Measurements from ENCODE around the gene FAM131B.

Gene FAM131B

DNA sequence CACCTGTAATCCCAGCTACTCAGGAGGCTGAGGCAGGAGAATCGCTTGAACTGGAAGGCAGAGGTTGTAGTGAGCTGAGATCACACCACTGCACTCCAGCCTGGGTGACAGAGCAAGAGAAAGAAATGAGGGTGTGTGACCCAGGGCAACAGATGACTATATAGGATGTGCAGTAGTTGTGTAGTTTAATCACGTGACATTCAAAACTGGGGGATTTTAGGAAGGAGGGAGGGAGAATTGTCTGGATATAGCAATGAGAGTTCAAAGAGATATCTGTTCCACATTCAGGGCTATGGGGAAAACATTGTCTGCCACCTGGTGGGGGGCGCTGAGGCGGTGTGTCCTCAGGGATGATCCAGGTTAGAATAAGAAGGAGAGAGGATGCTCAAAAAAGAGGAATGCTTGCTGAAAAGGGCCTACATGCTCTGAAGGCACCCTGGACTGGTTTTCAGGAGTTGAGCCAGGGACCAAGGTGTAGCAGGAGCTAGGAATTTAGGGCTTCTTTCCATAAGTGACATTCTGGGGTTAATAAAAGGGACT is 10.8 kb upstream of the FAM131B start:
- ChIA-PET POLR2A (no interaction called here), CTCF (interaction anchor here (1.2 kb wide), 1 partner anchor 133 kb away, joined by 6 read pairs; no protein-coding TSS in a partner anchor)
- no peak for DNase-seq (ENCODE audit: low read depth, low spot score)
- TF ChIP-seq, protein P1, sequence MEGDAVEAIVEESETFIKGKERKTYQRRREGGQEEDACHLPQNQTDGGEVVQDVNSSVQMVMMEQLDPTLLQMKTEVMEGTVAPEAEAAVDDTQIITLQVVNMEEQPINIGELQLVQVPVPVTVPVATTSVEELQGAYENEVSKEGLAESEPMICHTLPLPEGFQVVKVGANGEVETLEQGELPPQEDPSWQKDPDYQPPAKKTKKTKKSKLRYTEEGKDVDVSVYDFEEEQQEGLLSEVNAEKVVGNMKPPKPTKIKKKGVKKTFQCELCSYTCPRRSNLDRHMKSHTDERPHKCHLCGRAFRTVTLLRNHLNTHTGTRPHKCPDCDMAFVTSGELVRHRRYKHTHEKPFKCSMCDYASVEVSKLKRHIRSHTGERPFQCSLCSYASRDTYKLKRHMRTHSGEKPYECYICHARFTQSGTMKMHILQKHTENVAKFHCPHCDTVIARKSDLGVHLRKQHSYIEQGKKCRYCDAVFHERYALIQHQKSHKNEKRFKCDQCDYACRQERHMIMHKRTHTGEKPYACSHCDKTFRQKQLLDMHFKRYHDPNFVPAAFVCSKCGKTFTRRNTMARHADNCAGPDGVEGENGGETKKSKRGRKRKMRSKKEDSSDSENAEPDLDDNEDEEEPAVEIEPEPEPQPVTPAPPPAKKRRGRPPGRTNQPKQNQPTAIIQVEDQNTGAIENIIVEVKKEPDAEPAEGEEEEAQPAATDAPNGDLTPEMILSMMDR (IDR thresholded peaks at IDR 0.05; ENCODE audit: insufficient read depth, low read length, missing control alignments) = no peak
- no peak overlapping the region for H3K4me3 ChIP-seq (ENCODE audit: low read depth, low read length)

DNA sequence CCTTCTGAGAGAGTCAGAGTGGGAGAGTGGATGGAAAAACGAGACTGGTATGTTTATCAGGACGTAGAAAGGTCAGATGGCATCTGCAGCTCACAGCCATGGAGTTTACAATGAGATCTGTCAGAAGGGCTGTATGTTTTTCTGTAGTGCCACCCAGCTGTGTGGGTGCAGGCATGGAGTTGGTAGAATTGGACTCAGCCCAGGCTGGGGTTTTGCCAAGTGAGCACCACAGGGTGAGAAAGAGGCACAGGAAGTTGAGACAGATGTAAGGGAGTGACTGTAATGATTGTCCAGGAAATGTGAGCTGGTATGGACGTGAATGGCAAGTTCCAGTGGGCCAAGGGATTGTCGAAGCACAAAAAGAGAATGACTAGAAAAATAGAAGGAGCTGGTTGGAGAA is 9.6 kb upstream of the FAM131B start:
- DNase-seq (ENCODE audit: low read depth, low spot score) = no peak
- TF ChIP-seq, protein P1 (IDR thresholded peaks at IDR 0.05; ENCODE audit: insufficient read depth, low read length, missing control alignments) = no peak
- POLR2A ChIA-PET = interaction anchor here (1.3 kb wide), 1 partner anchor 8 kb away, joined by 7 read pairs; the partner anchor contains the start of gene ZYX
- H3K4me3 ChIP-seq (ENCODE audit: low read depth, low read length) = no peak overlapping the region
- CTCF ChIA-PET = interaction anchor here (0.9 to 1.2 kb wide), 2 partner anchors 8 to 18 kb away, joined by 3 to 10 read pairs; no protein-coding TSS in a partner anchor

DNA sequence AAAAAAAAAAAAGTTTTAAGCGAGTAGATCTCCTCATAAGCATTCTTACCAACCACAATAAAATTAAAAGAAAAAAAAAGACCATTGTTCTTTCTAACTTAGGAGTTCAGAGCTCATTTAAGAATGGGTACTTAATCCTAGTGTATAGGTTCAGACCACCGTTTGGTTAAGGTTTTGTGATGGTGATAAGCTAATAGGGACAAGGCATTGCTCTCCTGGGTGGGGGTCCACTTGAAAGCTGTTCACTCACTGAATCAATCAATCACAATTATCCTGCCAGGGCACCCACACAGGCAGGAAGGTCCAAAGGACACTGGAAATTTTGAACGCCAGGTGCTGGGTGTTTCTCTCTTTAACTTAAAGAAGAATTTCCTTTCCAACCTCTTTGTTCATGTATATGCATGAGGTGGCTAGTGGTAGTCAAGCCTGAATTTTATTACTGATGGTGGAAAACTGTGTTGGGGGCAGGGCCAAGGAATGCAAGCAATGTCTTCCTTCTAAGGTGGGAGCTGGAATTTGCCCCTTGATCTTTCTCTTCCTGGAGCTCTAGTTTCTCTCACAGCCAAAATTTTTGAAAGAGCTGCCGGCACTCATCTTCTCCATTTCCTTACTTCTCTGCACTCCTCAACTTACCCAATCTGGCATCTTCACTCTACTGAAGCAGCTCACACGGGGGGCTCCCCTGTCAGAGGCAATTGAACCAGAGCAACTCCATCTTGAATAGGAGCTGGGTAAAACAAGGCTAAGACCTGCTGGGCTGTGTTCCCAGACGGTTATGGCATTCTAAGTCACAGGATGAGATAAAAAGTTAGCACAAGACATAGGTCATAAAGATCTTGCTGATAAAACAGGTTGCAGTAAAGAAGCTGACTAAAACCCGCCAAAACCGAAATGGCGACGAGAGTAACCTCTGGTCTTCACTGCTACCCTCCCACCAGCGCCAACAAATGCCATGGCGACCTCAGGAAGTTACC is 7.5 kb upstream of the FAM131B start:
- POLR2A ChIA-PET = interaction anchor here (1.1 kb wide), 1 partner anchor 10 kb away, joined by 3 read pairs; no protein-coding TSS in a partner anchor
- DNase-seq (ENCODE audit: low read depth, low spot score) = no peak
- H3K4me3 ChIP-seq (ENCODE audit: low read depth, low read length) = no peak overlapping the region
- CTCF ChIA-PET = interaction anchor here (0.9 to 7.0 kb wide), 6 partner anchors 10 to 130 kb away, joined by 3 to 70 read pairs (median 6); partner anchors contain the start of gene ZYX
- TF ChIP-seq, protein P1 (IDR thresholded peaks at IDR 0.05; ENCODE audit: insufficient read depth, low read length, missing control alignments) = no peak

DNA sequence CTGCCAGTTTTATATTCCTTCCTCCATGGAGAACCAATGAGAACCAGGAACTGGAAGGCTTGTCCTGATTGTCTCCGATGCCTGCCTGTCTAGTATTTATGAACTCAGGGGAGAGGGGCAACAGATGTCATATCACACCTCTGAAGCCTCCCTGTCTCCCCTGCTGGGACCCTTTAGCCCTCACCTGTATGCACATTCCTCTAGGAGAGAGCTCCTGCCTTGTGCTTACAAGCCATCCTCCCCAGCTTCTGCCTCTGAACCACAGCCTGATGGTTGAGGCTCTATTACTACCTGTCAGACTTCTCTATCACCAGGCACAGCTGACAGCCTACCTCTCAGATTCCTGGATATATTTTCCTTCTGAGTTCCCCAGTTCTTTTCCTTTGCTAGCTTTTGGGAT is 5.9 kb upstream of the FAM131B start:
- no peak overlapping the region for H3K4me3 ChIP-seq (ENCODE audit: low read depth, low read length)
- no peak for DNase-seq (ENCODE audit: low read depth, low spot score)
- TF ChIP-seq, protein P1 (IDR thresholded peaks at IDR 0.05; ENCODE audit: insufficient read depth, low read length, missing control alignments) = no peak
- ChIA-PET CTCF (interaction anchor here (1.3 to 7.0 kb wide), 4 partner anchors 8 to 128 kb away, joined by 4 to 70 read pairs (median 9); partner anchors contain the start of gene ZYX), POLR2A (no interaction called here)

DNA sequence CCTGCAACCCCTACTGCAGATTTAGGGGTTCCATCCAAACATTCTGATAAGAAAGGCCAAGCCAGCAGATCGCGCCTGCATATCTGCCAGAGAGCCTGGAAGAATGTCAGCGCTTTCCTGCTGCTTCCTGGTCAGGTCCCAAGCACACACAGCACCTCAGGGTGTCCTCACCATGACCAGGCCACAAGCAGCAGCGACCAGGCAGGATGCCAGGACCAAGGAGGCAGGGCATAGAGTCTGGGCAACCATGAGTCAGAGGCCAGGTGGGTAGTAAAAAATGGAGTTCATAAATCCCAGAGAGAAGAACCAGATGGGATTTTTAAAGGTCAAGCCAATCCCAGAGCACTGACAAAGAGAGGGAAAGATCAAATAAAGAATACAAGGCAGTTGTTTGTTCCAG is 5.5 kb upstream of the FAM131B start:
- no peak for DNase-seq (ENCODE audit: low read depth, low spot score)
- TF ChIP-seq, protein P1 (IDR thresholded peaks at IDR 0.05; ENCODE audit: insufficient read depth, low read length, missing control alignments) = no peak
- CTCF ChIA-PET = interaction anchor here (1.3 to 7.0 kb wide), 4 partner anchors 8 to 128 kb away, joined by 4 to 70 read pairs (median 9); partner anchors contain the start of gene ZYX
- no peak overlapping the region for H3K4me3 ChIP-seq (ENCODE audit: low read depth, low read length)
- POLR2A ChIA-PET = no interaction called here
